A673 (cell line): ENCODE data around the gene BANF1. TPM values are rescaled to one million over a fixed set of nuclear protein-coding genes. Genes with fewer than 3 reads are reported as not detected.

ENCODE experiments used
- BruUV-seq: library from RNA; stranded (reverse); fragments of 400-500 nt; replicated peaks from 2 replicates; lab custom pipeline; 2021; lab: Mats Ljungman, UMichigan
- CTCF ChIA-PET: fragments of 300-600 bp; sonication (Branson Sonifier 250); formaldehyde crosslinking; loops from one replicate; lab custom pipeline; 2022; ENCODE audit warnings: antibody characterized with exemption; lab: Charles Lee
- POLR2A ChIA-PET: fragments of 300-600 bp; sonication (Branson Sonifier 250); formaldehyde crosslinking; loops from one replicate; lab custom pipeline; 2022; ENCODE audit warnings: antibody characterized with exemption; ENCODE audit not compliant: low non-redundant PET; lab: Charles Lee
- DNase-seq: peaks from one replicate; pipeline ENCODE4 v3.0.0-alpha.2; 2015; ENCODE audit warnings: low spot score
- H3K27ac ChIP-seq: fragments of 200-600 bp; sonication (generic); 2 replicates; pipeline ENCODE4 v1.5.1; 2016; ENCODE audit warnings: mixed run types, low read depth, mild to moderate bottlenecking, mixed read lengths, antibody characterized with exemption, low read length; ENCODE audit not compliant: poor library complexity, severe bottlenecking
- H3K27me3 ChIP-seq: fragments of 200-600 bp; sonication (generic); replicated peaks from 2 replicates; pipeline ENCODE4 v1.6.1; 2017; ENCODE audit warnings: mixed run types, low read depth, mild to moderate bottlenecking, mixed read lengths, antibody characterized with exemption, low read length; ENCODE audit not compliant: insufficient read depth, poor library complexity
- H3K36me3 ChIP-seq: fragments of 200-600 bp; sonication (generic); 2 replicates; pipeline ENCODE4 v1.6.1; 2016; ENCODE audit warnings: mixed run types, mild to moderate bottlenecking, mixed read lengths, antibody characterized with exemption, low read length; ENCODE audit not compliant: insufficient read depth, poor library complexity, severe bottlenecking
- H3K4me1 ChIP-seq: fragments of 200-600 bp; sonication (generic); 2 replicates; pipeline ENCODE4 v1.6.1; 2017; ENCODE audit warnings: mixed run types, mild to moderate bottlenecking, mixed read lengths, antibody characterized with exemption, low read length; ENCODE audit not compliant: insufficient read depth, poor library complexity, severe bottlenecking
- H3K4me3 ChIP-seq: fragments of 200-600 bp; sonication (generic); 2 replicates; pipeline ENCODE4 v1.5.1; 2016; ENCODE audit warnings: low read depth, mixed run types, mild to moderate bottlenecking, mixed read lengths, low read length; ENCODE audit not compliant: poor library complexity, severe bottlenecking
- H3K9me3 ChIP-seq: fragments of 200-600 bp; sonication (generic); 2 replicates; pipeline ENCODE4 v1.6.1; 2016; ENCODE audit warnings: mixed run types, low read depth, mild to moderate bottlenecking, mixed read lengths, antibody characterized with exemption, low read length; ENCODE audit not compliant: poor library complexity, severe bottlenecking
- CTCF ChIP-seq: fragments of 300-800, 200-600 bp; sonication (generic); conservative IDR thresholded peaks from 2 replicates; pipeline ENCODE4 v1.5.1; 2017; ENCODE audit warnings: low read depth, mild to moderate bottlenecking, antibody characterized with exemption, low read length, moderate library complexity, mixed read lengths
- EZH2 ChIP-seq: fragments of 200-600 bp; sonication (generic); IDR thresholded peaks from 2 replicates; pipeline ENCODE4 v1.6.1; 2017; ENCODE audit warnings: borderline replicate concordance, low read depth, mild to moderate bottlenecking, mixed read lengths, antibody characterized with exemption, low read length; ENCODE audit not compliant: poor library complexity, severe bottlenecking
- intact Hi-C: fragments of 100-400 bp; cut with micrococcal nuclease; formaldehyde crosslinking; loops from one replicate; pipeline ENCODE4 v1.10.0; 2022; ENCODE audit not compliant: unreplicated experiment
- total RNA-seq: library from RNA; stranded (reverse); gene quantifications from 2 replicates; pipeline ENCODE4 v1.2.3, GENCODE V29; 2021

BANF1 gene
- total RNA-seq, 1 experiment from 2014 or later, result 556 TPM

GRCh38 chr11:65979261-65979759, 23.0 kb upstream of the BANF1 start:
- TSS peak; percentile 11 for BruUV-seq
- Histone ChIP-seq H3K4me3 (no peak overlapping the region), H3K4me1 (no peaks in the 10 kb centered on the region), H3K27me3 (no peaks in the 10 kb centered on the region), H3K27ac (no peak overlapping the region), H3K9me3 (no peaks in the 10 kb centered on the region), H3K36me3 (peaks cover 35% of the 10 kb centered on the region)
- no peak for DNase-seq
- intact Hi-C loops, result no loop called here
- ChIA-PET CTCF (no interaction called here), POLR2A (no interaction called here)
- TF ChIP-seq CTCF (no peak), EZH2 (no peak)

DNA sequence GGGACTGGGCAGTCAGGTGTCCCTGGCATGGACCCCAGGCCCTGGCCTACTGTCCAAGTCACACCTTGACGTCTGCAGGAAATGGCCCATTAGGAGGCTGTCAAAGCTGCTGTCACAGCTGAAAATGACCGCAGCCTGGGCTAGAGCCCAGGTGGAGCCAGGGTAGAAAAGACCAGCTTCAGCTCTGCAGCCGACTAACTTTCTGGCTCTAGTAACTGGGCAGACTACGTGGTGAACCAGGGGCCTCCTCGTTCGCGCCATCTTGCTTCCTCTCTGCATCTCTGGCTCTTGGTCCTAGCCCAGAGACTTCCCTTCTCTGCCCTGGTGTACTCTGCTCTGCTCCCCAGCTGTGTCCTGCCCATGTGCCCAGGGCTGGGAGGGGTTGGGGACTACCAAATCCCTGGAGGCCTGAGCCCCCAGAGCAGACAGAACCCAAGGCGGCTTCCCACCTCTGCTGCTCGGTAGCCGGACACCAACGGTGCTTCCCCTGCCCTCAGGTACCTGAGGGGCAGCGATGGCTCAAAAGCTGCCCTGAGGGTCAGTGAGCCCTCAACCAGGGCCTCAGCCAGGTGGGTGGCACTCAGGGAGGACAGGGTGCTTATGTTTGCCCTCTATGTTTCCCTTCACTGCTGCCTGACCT, 21.1 kb upstream of the BANF1 start:
- CTCF ChIA-PET, result no interaction called here
- no peaks in the 10 kb centered on the region for H3K27me3 ChIP-seq
- no peaks in the 10 kb centered on the region for H3K4me1 ChIP-seq
- no peak for TF ChIP-seq CTCF
- intact Hi-C loops, result no loop called here
- no peak overlapping the region for H3K4me3 ChIP-seq
- H3K9me3 ChIP-seq, result no peaks in the 10 kb centered on the region
- DNase-seq, result no peak
- H3K36me3 ChIP-seq, result peaks cover 35% of the 10 kb centered on the region
- no TSS peak for BruUV-seq
- H3K27ac ChIP-seq, result no peak overlapping the region
- POLR2A ChIA-PET, result interaction anchor here (0.6 kb wide), 2 partner anchors 72 to 137 kb away, joined by 3 to 9 read pairs; no protein-coding TSS in a partner anchor

DNA sequence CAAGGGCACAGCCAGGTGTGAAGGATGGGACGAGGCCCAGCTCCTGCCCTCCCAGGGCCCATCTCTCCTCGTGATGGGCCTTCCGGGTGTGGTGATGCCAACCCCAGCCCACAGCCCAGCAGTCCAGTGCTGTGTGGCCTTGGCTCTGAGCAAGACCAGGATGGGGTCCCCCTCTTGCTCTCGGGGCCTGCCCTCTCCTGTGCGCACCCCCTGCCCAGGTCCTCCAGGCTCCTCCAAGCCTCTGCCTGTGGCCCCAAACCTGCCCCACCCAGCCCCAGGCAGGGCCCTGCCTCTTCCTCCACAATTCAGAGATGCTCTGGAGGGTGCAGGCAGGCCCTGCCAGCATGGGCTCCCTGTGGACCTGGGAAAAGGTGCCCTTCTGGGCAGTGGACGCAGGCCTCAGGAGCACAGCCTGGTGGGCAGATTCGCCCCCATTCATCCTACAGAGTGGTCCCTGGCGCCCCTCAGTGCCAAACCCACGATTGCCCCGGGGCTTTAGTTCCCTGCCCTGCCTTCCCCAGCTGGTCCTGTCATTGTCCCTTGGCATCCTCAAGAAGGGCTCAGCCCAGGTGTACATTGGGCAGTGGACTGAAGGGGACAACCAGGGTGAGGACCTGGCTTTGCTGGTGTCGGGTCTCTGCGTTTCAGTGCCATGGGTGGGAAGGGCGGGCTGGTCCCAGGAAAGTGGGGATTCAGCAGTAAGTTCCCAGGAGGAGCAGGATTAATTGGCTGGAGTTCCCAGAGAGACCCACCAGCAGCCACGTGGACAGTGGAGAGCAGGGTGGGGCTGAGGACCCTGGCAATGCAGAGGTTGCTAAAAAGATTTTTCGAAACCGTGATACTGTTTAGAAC, 20.1 kb upstream of the BANF1 start:
- CTCF ChIA-PET, result no interaction called here
- no TSS peak for BruUV-seq
- POLR2A ChIA-PET, result interaction anchor here (0.6 to 0.7 kb wide), 2 partner anchors 73 to 380 kb away, joined by 3 read pairs; no protein-coding TSS in a partner anchor

More for the DNA sequence above, 20.1 kb upstream of the BANF1 start:
- DNase-seq, result no peak
- Histone ChIP-seq H3K27ac (no peak overlapping the region), H3K36me3 (peaks cover 26% of the 10 kb centered on the region), H3K9me3 (no peaks in the 10 kb centered on the region), H3K4me1 (no peaks in the 10 kb centered on the region), H3K27me3 (no peaks in the 10 kb centered on the region), H3K4me3 (no peak overlapping the region)
- intact Hi-C loops, result no loop called here
- TF ChIP-seq CTCF (no peak), EZH2 (no peak)
